ENCODE data around the gene HBZ. TPM values are rescaled to one million over a fixed set of nuclear protein-coding genes. Genes with fewer than 3 reads are reported as not detected.

The HBZ gene
- total RNA-seq, 4 donors from 2014 or later: not detected

- 0 to 2% methylated on average over 29 to 58 of the region's 89 CpGs for WGBS, 2 donors
These were observed 28.5 kb downstream of the HBZ start for GRCh38 chr16:180681-181564.

GRCh38 chr16:181565-182021 is 29.1 kb downstream of the HBZ start:
- H3K4me3 ChIP-seq (ENCODE audit: low read depth, poor library complexity, severe bottlenecking): no peak overlapping the region
- WGBS, 2 donors: 8 to 12% methylated on average over 13 of the region's 22 CpGs
- TF ChIP-seq, protein P1, sequence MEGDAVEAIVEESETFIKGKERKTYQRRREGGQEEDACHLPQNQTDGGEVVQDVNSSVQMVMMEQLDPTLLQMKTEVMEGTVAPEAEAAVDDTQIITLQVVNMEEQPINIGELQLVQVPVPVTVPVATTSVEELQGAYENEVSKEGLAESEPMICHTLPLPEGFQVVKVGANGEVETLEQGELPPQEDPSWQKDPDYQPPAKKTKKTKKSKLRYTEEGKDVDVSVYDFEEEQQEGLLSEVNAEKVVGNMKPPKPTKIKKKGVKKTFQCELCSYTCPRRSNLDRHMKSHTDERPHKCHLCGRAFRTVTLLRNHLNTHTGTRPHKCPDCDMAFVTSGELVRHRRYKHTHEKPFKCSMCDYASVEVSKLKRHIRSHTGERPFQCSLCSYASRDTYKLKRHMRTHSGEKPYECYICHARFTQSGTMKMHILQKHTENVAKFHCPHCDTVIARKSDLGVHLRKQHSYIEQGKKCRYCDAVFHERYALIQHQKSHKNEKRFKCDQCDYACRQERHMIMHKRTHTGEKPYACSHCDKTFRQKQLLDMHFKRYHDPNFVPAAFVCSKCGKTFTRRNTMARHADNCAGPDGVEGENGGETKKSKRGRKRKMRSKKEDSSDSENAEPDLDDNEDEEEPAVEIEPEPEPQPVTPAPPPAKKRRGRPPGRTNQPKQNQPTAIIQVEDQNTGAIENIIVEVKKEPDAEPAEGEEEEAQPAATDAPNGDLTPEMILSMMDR (IDR thresholded peaks at IDR 0.05): no peak
- TF ChIP-seq POLR2A (IDR thresholded peaks at IDR 0.05): no peak
- intact Hi-C loops (cut with DNase I; ENCODE audit: low total_unique reads): loop anchor here (5.0 kb wide), 1 partner anchor 74 kb away; no protein-coding TSS in a partner anchor
- peak; percentile 27 to 94 for DNase-seq (ENCODE audit: low spot score in 2 of 2)

More at GRCh38 chr16:180681-181564, 28.5 kb downstream of the HBZ start:
- intact Hi-C loops (cut with DNase I; ENCODE audit: low total_unique reads): loop anchor here (5.0 kb wide), 1 partner anchor 74 kb away; no protein-coding TSS in a partner anchor
- DNase-seq (ENCODE audit: low spot score in 2 of 2): no peak
- TF ChIP-seq POLR2A (IDR thresholded peaks at IDR 0.05): no peak
- TF ChIP-seq, protein P1 (IDR thresholded peaks at IDR 0.05): peak in 1 of 3 donors; percentile 16
- no peak overlapping the region for H3K4me3 ChIP-seq (ENCODE audit: low read depth, poor library complexity, severe bottlenecking)

GRCh38 chr16:183005-183404 is 30.6 kb downstream of the HBZ start:
- WGBS, 2 donors: 75 to 82% methylated on average over 7 of the region's 7 CpGs
- TF ChIP-seq, protein P1 (IDR thresholded peaks at IDR 0.05): no peak
- TF ChIP-seq POLR2A (IDR thresholded peaks at IDR 0.05): no peak
- intact Hi-C loops (cut with DNase I; ENCODE audit: low total_unique reads): loop anchor here (5.0 kb wide), 1 partner anchor 76 kb away; no protein-coding TSS in a partner anchor
- no peak for DNase-seq (ENCODE audit: low spot score in 2 of 2)
- H3K4me3 ChIP-seq (ENCODE audit: low read depth, poor library complexity, severe bottlenecking): no peak overlapping the region

DNA sequence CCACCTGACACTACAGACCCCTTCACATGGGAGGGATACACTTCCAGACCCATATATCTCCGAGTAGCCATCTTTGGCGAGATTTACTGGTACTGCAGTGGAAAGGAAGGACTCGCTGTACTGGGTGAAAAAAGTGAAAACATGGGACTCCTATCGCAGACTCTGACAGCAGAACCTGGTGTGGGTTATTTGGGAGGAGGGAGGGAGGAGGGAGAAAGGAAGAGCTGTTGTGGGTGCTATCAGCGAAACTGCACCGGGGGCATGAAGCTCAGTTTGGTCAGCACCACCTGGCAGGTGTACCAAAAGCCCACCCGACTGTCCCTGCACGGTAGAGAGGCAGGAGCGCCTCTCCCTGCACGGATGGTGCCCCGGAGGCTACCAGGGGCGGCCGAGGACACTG is 32.8 kb downstream of the HBZ start:
- 78 to 84% methylated on average over 13 of the region's 13 CpGs for WGBS, 2 donors
- intact Hi-C loops (cut with DNase I; ENCODE audit: low total_unique reads): no loop called here
- no peak for DNase-seq (ENCODE audit: low spot score in 2 of 2)
- H3K4me3 ChIP-seq (ENCODE audit: low read depth, poor library complexity, severe bottlenecking): no peak overlapping the region
- TF ChIP-seq POLR2A (IDR thresholded peaks at IDR 0.05): no peak
- TF ChIP-seq, protein P1 (IDR thresholded peaks at IDR 0.05): no peak

DNA sequence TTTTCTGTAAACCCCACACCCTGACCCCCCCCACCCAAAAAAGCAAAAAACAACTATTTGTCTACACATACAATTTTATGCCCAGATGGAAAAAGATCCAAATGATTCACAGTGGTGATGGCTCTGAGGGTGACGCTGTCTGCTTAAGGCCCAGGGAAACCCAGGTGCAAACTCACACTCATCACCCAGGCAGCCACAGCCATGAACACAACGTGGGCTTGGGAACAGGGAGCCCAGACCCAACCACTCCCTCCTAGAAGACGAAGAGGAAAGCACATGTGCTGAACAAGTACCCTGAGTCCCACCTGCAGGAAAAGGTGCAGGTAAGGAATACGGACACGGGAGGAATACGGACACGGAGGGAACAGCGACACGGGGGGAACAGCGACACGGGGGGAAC is 33.2 kb downstream of the HBZ start:
- WGBS, 2 donors: 69 to 73% methylated on average over 7 to 8 of the region's 11 CpGs
- no peak overlapping the region for H3K4me3 ChIP-seq (ENCODE audit: low read depth, poor library complexity, severe bottlenecking)
- no peak for DNase-seq (ENCODE audit: low spot score in 2 of 2)
- TF ChIP-seq, protein P1 (IDR thresholded peaks at IDR 0.05): no peak
- no peak for TF ChIP-seq POLR2A (IDR thresholded peaks at IDR 0.05)
- intact Hi-C loops (cut with DNase I; ENCODE audit: low total_unique reads): no loop called here
